ENCODE data around the gene SMC3. TPM values are rescaled to one million over a fixed set of nuclear protein-coding genes. Genes with fewer than 3 reads are reported as not detected.
A peak's percentile ranks its signal among the peaks of the same experiment; 100 is the strongest.

Gene SMC3
- total RNA-seq, 6 experiments from 2014 or later = 9.9 to 14.0 (median 11.9) TPM

DNA sequence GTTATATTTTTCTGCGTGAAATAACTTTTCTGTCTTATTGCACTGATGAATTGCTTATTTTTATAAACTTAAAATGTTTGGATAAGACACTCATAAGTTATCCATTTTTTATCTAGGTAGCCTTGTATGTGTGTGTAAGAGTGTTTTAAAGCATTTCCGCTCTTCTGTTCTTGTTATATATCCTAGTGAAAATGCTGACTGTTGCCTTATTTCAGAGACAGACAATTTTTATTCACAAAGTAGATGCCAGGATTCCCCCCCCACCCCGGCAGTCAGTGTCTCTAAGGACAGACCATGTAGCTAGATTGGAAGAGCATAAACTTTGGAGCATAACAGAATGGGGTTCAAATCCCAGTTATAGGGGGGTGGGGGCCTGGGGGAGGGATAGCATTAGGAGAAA, 1.6 kb downstream of the SMC3 start:
- H3K9me3 ChIP-seq = no peaks in the 10 kb centered on the region
- H3K27ac ChIP-seq = no peak overlapping the region
- 41% methylated on average over 3 of the region's 3 CpGs for WGBS (ENCODE audit: insufficient coverage, low coverage, low lambda C conversion rate, missing lambda C conversion rate)
- intact Hi-C loops (cut with DNase I) = no loop called here
- TF ChIP-seq, protein P1, sequence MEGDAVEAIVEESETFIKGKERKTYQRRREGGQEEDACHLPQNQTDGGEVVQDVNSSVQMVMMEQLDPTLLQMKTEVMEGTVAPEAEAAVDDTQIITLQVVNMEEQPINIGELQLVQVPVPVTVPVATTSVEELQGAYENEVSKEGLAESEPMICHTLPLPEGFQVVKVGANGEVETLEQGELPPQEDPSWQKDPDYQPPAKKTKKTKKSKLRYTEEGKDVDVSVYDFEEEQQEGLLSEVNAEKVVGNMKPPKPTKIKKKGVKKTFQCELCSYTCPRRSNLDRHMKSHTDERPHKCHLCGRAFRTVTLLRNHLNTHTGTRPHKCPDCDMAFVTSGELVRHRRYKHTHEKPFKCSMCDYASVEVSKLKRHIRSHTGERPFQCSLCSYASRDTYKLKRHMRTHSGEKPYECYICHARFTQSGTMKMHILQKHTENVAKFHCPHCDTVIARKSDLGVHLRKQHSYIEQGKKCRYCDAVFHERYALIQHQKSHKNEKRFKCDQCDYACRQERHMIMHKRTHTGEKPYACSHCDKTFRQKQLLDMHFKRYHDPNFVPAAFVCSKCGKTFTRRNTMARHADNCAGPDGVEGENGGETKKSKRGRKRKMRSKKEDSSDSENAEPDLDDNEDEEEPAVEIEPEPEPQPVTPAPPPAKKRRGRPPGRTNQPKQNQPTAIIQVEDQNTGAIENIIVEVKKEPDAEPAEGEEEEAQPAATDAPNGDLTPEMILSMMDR (IDR thresholded peaks at IDR 0.05) = no peak
- ATAC-seq (no peak), DNase-seq (no peak)
- no peaks in the 10 kb centered on the region for H3K36me3 ChIP-seq
- peaks cover 0 to 18% (median 0%) of the 10 kb centered on the region in 4 donors for H3K4me1 ChIP-seq
- peak overlapping the region in 1 of 3 donors; percentile 92 for H3K4me3 ChIP-seq
- H3K27me3 ChIP-seq = no peaks in the 10 kb centered on the region

DNA sequence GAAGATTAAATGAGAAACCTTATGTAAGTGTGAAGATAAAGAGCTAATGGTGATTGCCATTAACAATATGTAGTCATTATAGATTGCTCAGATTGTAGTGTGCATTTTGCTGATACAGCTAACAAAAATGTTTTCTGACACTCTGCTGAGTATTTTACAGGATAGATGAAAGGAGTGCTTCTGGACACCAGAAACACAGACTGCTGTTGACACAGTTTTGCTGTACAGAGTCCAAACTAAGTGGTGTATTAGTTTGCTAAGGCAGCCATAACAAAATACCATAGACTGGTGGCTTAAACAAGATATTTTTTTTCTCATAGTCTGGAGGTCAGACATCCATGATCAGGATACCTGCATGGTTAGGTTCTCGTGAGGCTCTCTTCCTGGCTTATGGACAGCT, 2.2 kb downstream of the SMC3 start:
- Histone ChIP-seq H3K27ac (no peak overlapping the region), H3K9me3 (no peaks in the 10 kb centered on the region), H3K4me1 (peaks cover 0 to 18% (median 0%) of the 10 kb centered on the region in 4 donors), H3K4me3 (no peak overlapping the region), H3K27me3 (no peaks in the 10 kb centered on the region), H3K36me3 (no peaks in the 10 kb centered on the region)
- DNase-seq (no peak), ATAC-seq (no peak)
- intact Hi-C loops (cut with DNase I) = no loop called here
- no CpG with 5 or more reads among the region's 1 CpG for WGBS (ENCODE audit: insufficient coverage, low coverage, low lambda C conversion rate, missing lambda C conversion rate)
- TF ChIP-seq, protein P1 (IDR thresholded peaks at IDR 0.05) = no peak
- no peak for TF ChIP-seq POLR2A (IDR thresholded peaks at IDR 0.05)

DNA sequence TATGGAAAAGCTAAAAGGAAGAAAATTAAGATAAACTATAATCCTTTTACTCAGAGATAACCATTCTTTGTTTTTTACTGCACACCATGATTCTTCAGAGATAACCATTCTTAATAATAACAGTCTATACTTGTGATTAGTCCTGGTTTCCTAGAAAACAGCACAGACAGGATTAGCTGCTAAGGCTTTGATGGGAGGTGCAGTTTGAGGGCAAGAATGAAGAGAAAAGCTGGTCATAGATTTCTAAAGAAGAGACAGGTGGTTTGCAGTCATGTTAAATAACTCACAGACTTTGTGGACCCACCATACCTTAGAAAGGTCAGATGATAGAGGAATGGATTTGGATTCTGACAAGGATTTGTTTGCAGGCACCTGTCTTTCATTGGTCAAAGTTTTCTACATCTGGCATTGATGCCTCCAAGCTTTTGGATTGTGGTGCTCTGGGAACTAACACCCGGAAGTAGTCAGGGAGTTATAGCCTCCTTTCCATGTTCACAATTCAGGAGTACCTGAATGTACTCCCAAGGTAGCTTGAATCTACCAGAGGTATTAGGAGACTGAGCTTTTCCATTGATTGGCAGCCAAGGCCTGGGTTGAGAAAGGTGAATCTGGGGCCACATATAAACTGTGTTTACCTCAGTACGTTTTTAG, 3.7 kb downstream of the SMC3 start:
- Histone ChIP-seq H3K4me1 (peaks cover 0 to 18% (median 0%) of the 10 kb centered on the region in 4 donors), H3K27ac (no peak overlapping the region), H3K4me3 (no peak overlapping the region), H3K27me3 (no peaks in the 10 kb centered on the region), H3K36me3 (no peaks in the 10 kb centered on the region), H3K9me3 (no peaks in the 10 kb centered on the region)
- intact Hi-C loops (cut with DNase I) = no loop called here
- 76% methylated on average over 2 of the region's 2 CpGs for WGBS (ENCODE audit: insufficient coverage, low coverage, low lambda C conversion rate, missing lambda C conversion rate)
- ATAC-seq (no peak), DNase-seq (no peak)
- TF ChIP-seq, protein P1 (IDR thresholded peaks at IDR 0.05) = no peak
- no peak for TF ChIP-seq POLR2A (IDR thresholded peaks at IDR 0.05)

DNA sequence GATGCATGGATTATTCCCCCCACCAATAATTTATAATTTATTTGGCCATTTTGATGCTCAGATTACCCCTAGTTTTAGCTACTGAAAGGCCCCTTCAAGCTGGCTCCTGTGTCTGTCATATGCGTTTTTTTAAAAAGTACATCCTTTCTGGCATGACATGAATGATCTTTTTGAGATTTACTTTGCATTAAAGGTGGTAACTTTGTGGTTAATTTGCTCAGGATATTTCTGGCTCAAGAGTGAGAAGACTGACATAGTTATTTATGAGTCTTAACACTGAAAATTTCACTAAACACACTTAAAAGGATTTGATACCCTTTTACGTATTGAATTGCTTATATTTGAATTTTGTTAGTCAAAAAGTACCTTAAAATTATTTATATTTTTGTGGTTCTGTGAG, 5.4 kb downstream of the SMC3 start:
- 65% methylated on average over 2 of the region's 2 CpGs for WGBS (ENCODE audit: insufficient coverage, low coverage, low lambda C conversion rate, missing lambda C conversion rate)
- H3K27ac ChIP-seq = no peak overlapping the region
- H3K36me3 ChIP-seq = peaks cover 0 to 10% (median under 1%) of the 10 kb centered on the region in 4 donors
- H3K4me1 ChIP-seq = peaks cover 0 to 14% (median 0%) of the 10 kb centered on the region in 4 donors
- no peak for DNase-seq
- no peak for ATAC-seq
- intact Hi-C loops (cut with DNase I) = no loop called here
- no peaks in the 10 kb centered on the region for H3K27me3 ChIP-seq
- H3K9me3 ChIP-seq = no peaks in the 10 kb centered on the region
- no peak for TF ChIP-seq POLR2A (IDR thresholded peaks at IDR 0.05)
- TF ChIP-seq, protein P1 (IDR thresholded peaks at IDR 0.05) = no peak
- H3K4me3 ChIP-seq = no peak overlapping the region

Data from right lobe of liver (tissue), 6 donors.